Testis (tissue), 2 donors: ENCODE measurements around the gene RUBCN.
"Not testable (repeated sequence)": the region's sequence is repeated elsewhere in the genome, so short reads cannot be mapped to it uniquely, and the experiment has no call there.

Source experiments
- CTCF ChIP-seq, 3 experiments: fragments of 450-650 bp in 2 of 3; fragments of 200-600 bp in 1 of 3; sonication (generic) in 1 of 3; IDR thresholded peaks; one replicate each; pipeline ENCODE4 v1.5.1; 2016 to 2019; ENCODE audit warnings: antibody characterized with exemption in 3 of 3, mild to moderate bottlenecking in 2 of 3, moderate library complexity in 1 of 3
- POLR2A ChIP-seq: fragments of 450-650 bp; IDR thresholded peaks from one replicate; pipeline ENCODE4 v1.6.1; 2017; ENCODE audit warnings: antibody characterized with exemption, mild to moderate bottlenecking, moderate library complexity

DNA sequence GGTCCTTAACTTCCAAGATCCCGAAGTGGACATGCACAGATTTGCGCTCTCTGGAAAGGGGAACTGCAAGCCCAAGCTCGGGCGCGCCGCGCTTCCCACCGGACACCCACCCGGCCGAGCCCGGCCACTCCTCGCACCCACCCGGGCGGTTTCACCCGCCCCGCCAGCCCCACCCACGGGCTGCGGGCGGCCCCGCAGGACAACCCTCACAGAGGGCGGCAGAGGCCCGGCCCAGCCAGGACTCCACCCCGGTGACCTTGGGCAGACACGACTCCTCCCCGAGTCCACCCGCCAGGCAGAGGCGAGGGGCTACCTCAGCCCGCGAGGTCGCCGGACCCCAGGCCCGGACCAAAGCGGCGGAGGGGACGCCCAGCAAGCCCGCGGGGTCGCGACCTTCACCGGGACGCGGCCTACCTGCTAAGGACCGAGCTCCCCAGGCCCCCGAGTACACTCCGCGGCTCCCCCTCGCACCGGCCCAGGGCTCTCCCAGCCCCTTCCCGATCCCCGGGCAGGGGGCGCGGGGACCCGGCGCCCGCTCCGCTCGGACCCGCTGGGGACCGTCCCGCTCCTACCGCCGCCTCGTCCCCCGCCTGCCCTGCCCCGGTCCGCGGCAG is 109.4 kb downstream of the RUBCN start:
- not testable (repeated sequence) for TF ChIP-seq CTCF (IDR thresholded peaks at IDR 0.05); POLR2A
